DND-41 (cell line): ENCODE data around the gene EPN2.
"Not testable (repeated sequence)": the region's sequence is repeated elsewhere in the genome, so short reads cannot be mapped to it uniquely, and the experiment has no call there.

Experiments
- ATAC-seq: fragments of 200-7000 bp; cut with Tn5 transposase; 3 replicates; pipeline ENCODE4 v1.9.1; 2021; ENCODE audit warnings: low read depth; ENCODE audit not compliant: insufficient read depth
- DNase-seq: peaks from one replicate; pipeline ENCODE4 v3.0.0-alpha.2; 2020
- H2AFZ ChIP-seq: 2 replicates; pipeline ENCODE4 v1.6.0; 2012; ENCODE audit warnings: low read depth, low read length
- H3K27ac ChIP-seq: 2 replicates; pipeline ENCODE4 v1.5.1; 2012; ENCODE audit warnings: low read length, inconsistent platforms
- H3K27me3 ChIP-seq: fragments of 200-600 bp; sonication (generic); 2 replicates; pipeline ENCODE4 v1.6.0; 2012; ENCODE audit warnings: low read length, mild to moderate bottlenecking, inconsistent platforms; ENCODE audit not compliant: insufficient read depth, poor library complexity
- H3K36me3 ChIP-seq: 2 replicates; pipeline ENCODE4 v1.5.1; 2012; ENCODE audit warnings: low read length, inconsistent platforms; ENCODE audit not compliant: insufficient read depth
- H3K4me1 ChIP-seq: 2 replicates; pipeline ENCODE4 v1.5.1; 2012; ENCODE audit warnings: mild to moderate bottlenecking, low read length; ENCODE audit not compliant: insufficient read depth
- H3K4me2 ChIP-seq: 2 replicates; pipeline ENCODE4 v1.6.0; 2012; ENCODE audit warnings: mild to moderate bottlenecking, moderate library complexity, low read length, inconsistent platforms; ENCODE audit not compliant: insufficient read depth
- H3K4me3 ChIP-seq, 2 experiments: fragments of 200-600 bp in 1 of 2; shearing (Covaris generic) in 1 of 2; 2 replicates each; pipeline ENCODE4 v1.5.1; 2012 to 2016; ENCODE audit warnings: inconsistent platforms in 2 of 2, low read length in 2 of 2, mild to moderate bottlenecking in 2 of 2, low read depth in 1 of 2, moderate library complexity in 1 of 2
- H3K79me2 ChIP-seq: 2 replicates; pipeline ENCODE4 v1.6.0; 2012; ENCODE audit warnings: low read length, inconsistent platforms; ENCODE audit not compliant: insufficient read depth
- H3K9ac ChIP-seq: 2 replicates; pipeline ENCODE4 v1.6.0; 2012; ENCODE audit warnings: low read depth, mild to moderate bottlenecking, inconsistent platforms, low read length, moderate library complexity
- H3K9me3 ChIP-seq: 2 replicates; pipeline ENCODE4 v1.5.1; 2012; ENCODE audit warnings: low read length, moderate library complexity, mild to moderate bottlenecking, inconsistent platforms; ENCODE audit not compliant: insufficient read depth, severe bottlenecking
- H4K20me1 ChIP-seq: 2 replicates; pipeline ENCODE4 v1.6.0; 2012; ENCODE audit warnings: low read length; ENCODE audit not compliant: insufficient read depth

Gene EPN2

GRCh38 chr17:19237139-19237388 lies at the start of gene EPN2:
Gene EPN2, plus strand, starts transcription at chr17:19237366. Its CDS starts 45,754 bp downstream, at chr17:19283120.
- H3K27ac ChIP-seq, DNase-seq, H3K36me3 ChIP-seq, H4K20me1 ChIP-seq, H2AFZ ChIP-seq, H3K9me3 ChIP-seq, H3K9ac ChIP-seq, H3K4me1 ChIP-seq, H3K4me2 ChIP-seq, H3K4me3 ChIP-seq, H3K27me3 ChIP-seq, H3K79me2 ChIP-seq: not testable (repeated sequence)
- peak; percentile 66; the same call in 2 of the 3 replicates for ATAC-seq

- not testable (repeated sequence) for H3K36me3 ChIP-seq, H3K9me3 ChIP-seq, DNase-seq, H3K27me3 ChIP-seq, H3K4me2 ChIP-seq, H3K4me1 ChIP-seq, H3K79me2 ChIP-seq, H3K27ac ChIP-seq, H3K4me3 ChIP-seq, H4K20me1 ChIP-seq, H2AFZ ChIP-seq, H3K9ac ChIP-seq
- peak; percentile 48; the same call in 2 of the 3 replicates for ATAC-seq
These were observed 49.0 kb upstream of the EPN2 start for GRCh38 chr17:19187883-19188869.

GRCh38 chr17:19188870-19189708 lies 48.1 kb upstream of the EPN2 start:
- not testable (repeated sequence) for H3K9ac ChIP-seq, H3K4me1 ChIP-seq, H3K27me3 ChIP-seq, H3K27ac ChIP-seq, H3K4me3 ChIP-seq, H3K79me2 ChIP-seq, DNase-seq, H3K4me2 ChIP-seq, H3K36me3 ChIP-seq, H4K20me1 ChIP-seq, H2AFZ ChIP-seq, H3K9me3 ChIP-seq
- ATAC-seq, result peak; percentile 54; the same call in 2 of the 3 replicates

GRCh38 chr17:19189781-19190405 lies 47.3 kb upstream of the EPN2 start:
- not testable (repeated sequence) for H3K27me3 ChIP-seq, H3K4me1 ChIP-seq, H3K79me2 ChIP-seq, H3K9ac ChIP-seq, DNase-seq, H3K4me3 ChIP-seq, H2AFZ ChIP-seq, H3K27ac ChIP-seq, H3K4me2 ChIP-seq, ATAC-seq, H4K20me1 ChIP-seq, H3K36me3 ChIP-seq, H3K9me3 ChIP-seq

- not testable (repeated sequence) for H3K36me3 ChIP-seq, H4K20me1 ChIP-seq, H3K4me1 ChIP-seq, H3K27me3 ChIP-seq, H3K4me2 ChIP-seq, H2AFZ ChIP-seq, H3K79me2 ChIP-seq, H3K9ac ChIP-seq, H3K27ac ChIP-seq, H3K9me3 ChIP-seq, H3K4me3 ChIP-seq, DNase-seq
- peak; percentile 98 for ATAC-seq
These were observed 40.6 kb upstream of the EPN2 start for GRCh38 chr17:19196382-19197204.

- ATAC-seq, result peak; percentile 100
- not testable (repeated sequence) for H3K4me2 ChIP-seq
These were observed 34.7 kb upstream of the EPN2 start for GRCh38 chr17:19202448-19202847.

GRCh38 chr17:19203429-19203828 lies 33.7 kb upstream of the EPN2 start:
- not testable (repeated sequence) for DNase-seq, H3K9me3 ChIP-seq, H3K79me2 ChIP-seq, H4K20me1 ChIP-seq, ATAC-seq, H3K4me2 ChIP-seq, H3K4me1 ChIP-seq, H3K27me3 ChIP-seq, H2AFZ ChIP-seq, H3K36me3 ChIP-seq, H3K4me3 ChIP-seq, H3K27ac ChIP-seq, H3K9ac ChIP-seq

More at GRCh38 chr17:19202448-19202847, 34.7 kb upstream of the EPN2 start:
- H3K4me1 ChIP-seq, H3K36me3 ChIP-seq, H3K79me2 ChIP-seq, DNase-seq, H3K27me3 ChIP-seq, H2AFZ ChIP-seq, H3K9me3 ChIP-seq, H4K20me1 ChIP-seq, H3K4me3 ChIP-seq, H3K27ac ChIP-seq, H3K9ac ChIP-seq: not testable (repeated sequence)
